GM12878 (cell line): Measurements from ENCODE around the gene DSG2. TPM values are rescaled to one million over a fixed set of nuclear protein-coding genes. Genes with fewer than 3 reads are reported as not detected.

Experiments used
- ATAC-seq: fragments of 200-7000 bp; cut with Tn5 transposase; 3 replicates; pipeline ENCODE4 v1.9.1; 2020; ENCODE audit warnings: mild to moderate bottlenecking, moderate library complexity
- BruUV-seq: library from RNA; stranded (reverse); fragments of 400-500 nt; replicated peaks from 2 replicates; lab custom pipeline; 2021; lab: Mats Ljungman, UMichigan
- CTCF ChIA-PET: fragments of 300-600 bp; sonication (Branson Sonifier 250); formaldehyde crosslinking; extraction: SDS; loops from one replicate; lab custom pipeline; 2021; ENCODE audit warnings: inconsistent platforms; lab: Yijun Ruan, JAX
- POLR2A ChIA-PET: fragments of 350-600 bp; formaldehyde crosslinking; extraction: SDS; loops from one replicate; lab custom pipeline; 2021; ENCODE audit warnings: inconsistent platforms; lab: Charles Lee
- RAD21 ChIA-PET: fragments of 300-600 bp; sonication (Branson Sonifier 250); formaldehyde crosslinking; loops from one replicate; lab custom pipeline; 2023; ENCODE audit warnings: antibody characterized with exemption; ENCODE audit not compliant: unreplicated experiment; lab: Charles Lee
- SMC1A ChIA-PET: fragments of 300-600 bp; sonication (Branson Sonifier 250); formaldehyde crosslinking; loops from one replicate; lab custom pipeline; 2023; ENCODE audit not compliant: unreplicated experiment, uncharacterized antibody; lab: Charles Lee
- DNase-seq: peaks from one replicate; pipeline ENCODE4 v3.0.0-alpha.2; 2011; ENCODE audit warnings: low read depth, low spot score
- FAIRE-seq: peaks from 3 replicates; lab custom pipeline; 2011; peaks lifted over from hg19 to GRCh38; lab: Jason Lieb, UNC
- H2AFZ ChIP-seq: 2 replicates; pipeline ENCODE4 v1.6.0; 2011; ENCODE audit warnings: low read depth, low read length, control low read depth; ENCODE audit not compliant: control insufficient read depth
- H3K27ac ChIP-seq: 2 replicates; pipeline ENCODE4 v1.5.1; 2011; ENCODE audit warnings: control low read depth; ENCODE audit not compliant: control insufficient read depth, insufficient read depth
- H3K27me3 ChIP-seq, 2 experiments: replicated peaks in 1 of 2; 2 replicates each; pipeline versions ENCODE4 v1.6.0 to v1.6.1; 2011; ENCODE audit warnings: low read length in 1 of 2; ENCODE audit not compliant: control insufficient read depth in 2 of 2, insufficient read depth in 2 of 2
- H3K36me3 ChIP-seq, 2 experiments: 2 replicates each; pipeline ENCODE4 v1.5.1; 2011; ENCODE audit warnings: low read length in 1 of 2; ENCODE audit not compliant: control insufficient read depth in 2 of 2, insufficient read depth in 2 of 2
- H3K4me1 ChIP-seq: 2 replicates; pipeline ENCODE4 v1.6.1; 2011; ENCODE audit warnings: mild to moderate bottlenecking, low read length, moderate library complexity, mixed read lengths; ENCODE audit not compliant: control insufficient read depth, insufficient read depth
- H3K4me2 ChIP-seq: 2 replicates; pipeline ENCODE4 v1.6.0; 2011; ENCODE audit warnings: control low read depth; ENCODE audit not compliant: control insufficient read depth, insufficient read depth
- H3K4me3 ChIP-seq: fragments of 200-600 bp; sonication (generic); 2 replicates; pipeline ENCODE4 v1.5.1; 2016
- H3K79me2 ChIP-seq: 2 replicates; pipeline ENCODE4 v1.6.0; 2011; ENCODE audit warnings: low read length; ENCODE audit not compliant: control insufficient read depth, insufficient read depth
- H3K9ac ChIP-seq: 2 replicates; pipeline ENCODE4 v1.8.0; 2011; ENCODE audit warnings: low read length, control low read depth, mixed read lengths; ENCODE audit not compliant: control insufficient read depth, insufficient read depth
- H3K9me3 ChIP-seq: replicated peaks from 3 replicates; pipeline ENCODE4 v1.5.1; 2011; ENCODE audit warnings: mild to moderate bottlenecking, low read length; ENCODE audit not compliant: control insufficient read depth, insufficient read depth
- H4K20me1 ChIP-seq: 2 replicates; pipeline ENCODE4 v1.6.0; 2011; ENCODE audit not compliant: control insufficient read depth, insufficient read depth
- E4F1 ChIP-seq: fragments of 450-650 bp; IDR thresholded peaks from 2 replicates; pipeline ENCODE4 v1.6.1; 2018; ENCODE audit warnings: borderline replicate concordance, mild to moderate bottlenecking; ENCODE audit not compliant: partially characterized antibody
- IRF3 ChIP-seq: fragments of 450-650 bp; IDR thresholded peaks from 2 replicates; pipeline ENCODE4 v1.6.1; 2014; ENCODE audit warnings: mild to moderate bottlenecking
- KLF5 ChIP-seq: fragments of 450-650 bp; IDR thresholded peaks from 2 replicates; pipeline ENCODE4 v1.6.1; 2014; ENCODE audit warnings: mild to moderate bottlenecking; ENCODE audit not compliant: partially characterized antibody
- MYC ChIP-seq: IDR thresholded peaks from 2 replicates; pipeline ENCODE4 v1.6.1; 2011; ENCODE audit warnings: mild to moderate bottlenecking, low read length, moderate library complexity, inconsistent platforms; ENCODE audit not compliant: insufficient read depth, insufficient replicate concordance, insufficient read length, severe bottlenecking
- NR2C2 ChIP-seq: IDR thresholded peaks from 2 replicates; pipeline ENCODE4 v1.6.1; 2011; ENCODE audit warnings: borderline replicate concordance, low read depth; ENCODE audit not compliant: control insufficient read depth, insufficient read length
- PAX5 ChIP-seq: IDR thresholded peaks from 2 replicates; pipeline ENCODE4 v1.6.1; 2011; ENCODE audit warnings: low read depth, low read length, borderline replicate concordance
- SIX5 ChIP-seq: IDR thresholded peaks from 2 replicates; pipeline ENCODE4 v1.6.1; 2011; ENCODE audit warnings: mild to moderate bottlenecking, low read depth, low read length, moderate library complexity; ENCODE audit not compliant: severe bottlenecking
- SMARCA5 ChIP-seq: fragments of 450-650 bp; IDR thresholded peaks from 2 replicates; pipeline ENCODE4 v1.6.1; 2017; ENCODE audit warnings: mild to moderate bottlenecking
- ZBED1 ChIP-seq: IDR thresholded peaks from 2 replicates; pipeline ENCODE4 v1.6.1; 2016; ENCODE audit warnings: borderline replicate concordance
- ZNF384 ChIP-seq: IDR thresholded peaks from 2 replicates; pipeline ENCODE4 v1.6.1; 2012; ENCODE audit warnings: low read depth, mild to moderate bottlenecking, low read length, improper control_type of control experiment, borderline replicate concordance
- ZNF687 ChIP-seq: fragments of 450-650 bp; IDR thresholded peaks from 2 replicates; pipeline ENCODE4 v1.6.1; 2017; ENCODE audit warnings: mild to moderate bottlenecking, moderate library complexity
- WGBS: methylation state at CpG from one replicate; pipeline ENCODE4 v1.1.6; 2016; ENCODE audit warnings: low lambda C conversion rate; ENCODE audit not compliant: insufficient replicate concordance, insufficient coverage; ENCODE audit errors: missing lambda C conversion rate; 5-methylcytosine and 5-hydroxymethylcytosine counted together
- in situ Hi-C: fragments of 300-500 bp; cut with MboI; formaldehyde crosslinking; loops from 9 replicates; pipeline ENCODE4 v1.14.3; 2018; ENCODE audit warnings: mixed read lengths
- intact Hi-C: fragments of 100-400 bp; cut with micrococcal nuclease; formaldehyde crosslinking; loops from one replicate; pipeline ENCODE4 v1.14.2; 2022; ENCODE audit not compliant: unreplicated experiment
- polyA plus RNA-seq, 11 experiments: library from polyadenylated mRNA; depleted of rRNA in 4 of 11; unstranded in 6 of 11; stranded (reverse) in 5 of 11; fragments of >200 nt; fragmentation: Nextera tagmentation in 4 of 11; fragmentation: Illumina TruSeq in 1 of 11; extraction: Ambion mirVana in 4 of 11; extraction: Trizol in 1 of 11; gene quantifications; 1 replicate in 1 of 11; 2 replicates in 10 of 11; pipeline versions ENCODE4 v1.2.1 to v1.2.3, GENCODE V29; 2011 to 2016; ENCODE audit warnings: inconsistent platforms in 2 of 11, missing spikeins in 2 of 11, low read depth in 1 of 11
- total RNA-seq, 4 experiments: library from RNA; depleted of rRNA in 3 of 4; stranded (reverse); fragments of >200 nt in 3 of 4; fragmentation: Illumina TruSeq in 1 of 4; extraction: Trizol in 1 of 4; gene quantifications; 2 replicates each; pipeline versions ENCODE4 v1.2.1 to v1.2.3, GENCODE V29; 2013 to 2021

Gene DSG2
- total and polyA plus RNA-seq, 10 of the 15 experiments (the other 5 are each of a cell fraction or from before 2014, with no cell fraction given), result 11.7 to 46.2 (median 28.0) TPM

GRCh38 chr18:31572368-31572767 lies 74.4 kb downstream of the DSG2 start:
- H3K4me1 ChIP-seq, result peaks cover 6% of the 10 kb centered on the region
- TF ChIP-seq ZNF384 (no peak), KLF5 (no peak), IRF3 (no peak), SMARCA5 (no peak), ZNF687 (no peak), NR2C2 (no peak), MYC (no peak), ZBED1 (no peak), E4F1 (no peak), SIX5 (no peak), PAX5 (no peak)
- FAIRE-seq (no peak), ATAC-seq (no peak), DNase-seq (no peak)
- in situ Hi-C loops (no loop called here), intact Hi-C loops (no loop called here)
- H3K4me2 ChIP-seq, result no peak overlapping the region
- no peak overlapping the region for H2AFZ ChIP-seq
- H3K9ac ChIP-seq, result no peak overlapping the region
- CTCF ChIA-PET, result interaction anchor here (1.7 to 3.2 kb wide), 2 partner anchors 9 to 150 kb away, joined by 5 to 20 read pairs; no protein-coding TSS in a partner anchor
- BruUV-seq, result no TSS peak
- no peak overlapping the region for H3K4me3 ChIP-seq
- H3K27ac ChIP-seq, result no peak overlapping the region
- no peaks in the 10 kb centered on the region for H3K9me3 ChIP-seq
- no peaks in the 10 kb centered on the region for H3K79me2 ChIP-seq
- H3K36me3 ChIP-seq, result no peaks in the 10 kb centered on the region
- SMC1A ChIA-PET, result interaction anchor here (0.8 to 2.5 kb wide), 3 partner anchors 9 to 30 kb away, joined by 3 to 7 read pairs (median 4); no protein-coding TSS in a partner anchor
- H4K20me1 ChIP-seq, result no peaks in the 10 kb centered on the region
- WGBS, result 56% methylated on average over 9 of the region's 9 CpGs
- RAD21 ChIA-PET, result no interaction called here
- POLR2A ChIA-PET, result no interaction called here
- H3K27me3 ChIP-seq, result no peaks in the 10 kb centered on the region
